ENCODE results near the gene MLLT3.

The MLLT3 gene

DNA sequence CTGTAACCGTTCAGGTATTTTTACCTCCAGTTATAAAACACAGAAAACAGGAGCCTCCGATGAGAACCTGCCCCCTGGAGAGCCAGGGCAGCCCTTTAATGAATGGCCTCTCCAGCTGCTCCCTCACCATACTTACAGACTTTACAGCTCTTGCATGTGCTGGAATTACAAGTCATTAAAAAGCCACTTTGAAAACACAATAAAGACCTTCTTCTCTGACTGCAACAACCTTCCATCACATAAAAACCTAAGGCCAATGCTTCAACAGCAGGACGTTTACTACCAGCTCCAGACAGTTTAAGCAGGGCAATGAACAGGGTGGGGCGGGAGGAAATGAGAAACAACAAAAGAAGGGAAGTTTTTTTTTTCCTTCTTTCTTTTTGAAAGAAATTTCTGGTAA lies 213.8 kb downstream of the MLLT3 start:
- H2AFZ ChIP-seq (ENCODE audit: low read length), result no peak overlapping the region
- H3K36me3 ChIP-seq (ENCODE audit: insufficient read depth, low read length), result peaks cover 33% of the 10 kb centered on the region
- H3K9me2 ChIP-seq (replicated peaks; ENCODE audit: low read depth, low read length), result no peaks in the 10 kb centered on the region
- H3K79me2 ChIP-seq (ENCODE audit: insufficient read depth, low read length), result peaks cover 30% of the 10 kb centered on the region; the same call in 1 of the 2 replicates
- TF ChIP-seq, protein P1, sequence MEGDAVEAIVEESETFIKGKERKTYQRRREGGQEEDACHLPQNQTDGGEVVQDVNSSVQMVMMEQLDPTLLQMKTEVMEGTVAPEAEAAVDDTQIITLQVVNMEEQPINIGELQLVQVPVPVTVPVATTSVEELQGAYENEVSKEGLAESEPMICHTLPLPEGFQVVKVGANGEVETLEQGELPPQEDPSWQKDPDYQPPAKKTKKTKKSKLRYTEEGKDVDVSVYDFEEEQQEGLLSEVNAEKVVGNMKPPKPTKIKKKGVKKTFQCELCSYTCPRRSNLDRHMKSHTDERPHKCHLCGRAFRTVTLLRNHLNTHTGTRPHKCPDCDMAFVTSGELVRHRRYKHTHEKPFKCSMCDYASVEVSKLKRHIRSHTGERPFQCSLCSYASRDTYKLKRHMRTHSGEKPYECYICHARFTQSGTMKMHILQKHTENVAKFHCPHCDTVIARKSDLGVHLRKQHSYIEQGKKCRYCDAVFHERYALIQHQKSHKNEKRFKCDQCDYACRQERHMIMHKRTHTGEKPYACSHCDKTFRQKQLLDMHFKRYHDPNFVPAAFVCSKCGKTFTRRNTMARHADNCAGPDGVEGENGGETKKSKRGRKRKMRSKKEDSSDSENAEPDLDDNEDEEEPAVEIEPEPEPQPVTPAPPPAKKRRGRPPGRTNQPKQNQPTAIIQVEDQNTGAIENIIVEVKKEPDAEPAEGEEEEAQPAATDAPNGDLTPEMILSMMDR (conservative IDR thresholded peaks at IDR 0.05; ENCODE audit: low read length), result no peak
- no peak for TF ChIP-seq EZH2phosphoT487 (IDR thresholded peaks at IDR 0.05; ENCODE audit: borderline replicate concordance)
- H3K4me3 ChIP-seq (ENCODE audit: low read length, poor library complexity, severe bottlenecking), result no peak overlapping the region
- peaks cover 24% of the 10 kb centered on the region for H3K4me1 ChIP-seq (ENCODE audit: insufficient read depth, low read length, poor library complexity, severe bottlenecking)
- no peaks in the 10 kb centered on the region for H3K9me3 ChIP-seq (ENCODE audit: insufficient read depth, low read depth, low read length)
- no peaks in the 10 kb centered on the region for H3F3A ChIP-seq (ENCODE audit: low read depth)
- H3K4me2 ChIP-seq (ENCODE audit: low read depth, low read length, poor library complexity, severe bottlenecking), result peak overlapping the region; percentile 24
- peak overlapping the region; percentile 44 for H3K9ac ChIP-seq (ENCODE audit: low read depth, low read length, poor library complexity, severe bottlenecking)
- no peaks in the 10 kb centered on the region for H3K27me3 ChIP-seq (ENCODE audit: insufficient read depth, low read length, poor library complexity, severe bottlenecking)
- peaks cover 7% of the 10 kb centered on the region for H4K20me1 ChIP-seq (ENCODE audit: insufficient read depth, low read length, poor library complexity, severe bottlenecking)

GRCh38 chr9:20407013-20407412 lies 215.3 kb downstream of the MLLT3 start:
- Histone ChIP-seq H2AFZ (ENCODE audit: low read length) (no peak overlapping the region), H4K20me1 (ENCODE audit: insufficient read depth, low read length, poor library complexity, severe bottlenecking) (peaks cover 7% of the 10 kb centered on the region), H3K9ac (ENCODE audit: low read depth, low read length, poor library complexity, severe bottlenecking) (no peak overlapping the region), H3K4me1 (ENCODE audit: insufficient read depth, low read length, poor library complexity, severe bottlenecking) (peaks cover 26% of the 10 kb centered on the region), H3K4me2 (ENCODE audit: low read depth, low read length, poor library complexity, severe bottlenecking) (no peak overlapping the region), H3K27me3 (ENCODE audit: insufficient read depth, low read length, poor library complexity, severe bottlenecking) (no peaks in the 10 kb centered on the region), H3K36me3 (ENCODE audit: insufficient read depth, low read length) (peaks cover 18% of the 10 kb centered on the region), H3F3A (ENCODE audit: low read depth) (no peaks in the 10 kb centered on the region), H3K9me2 (replicated peaks; ENCODE audit: low read depth, low read length) (no peaks in the 10 kb centered on the region), H3K9me3 (ENCODE audit: insufficient read depth, low read depth, low read length) (no peaks in the 10 kb centered on the region), H3K79me2 (ENCODE audit: insufficient read depth, low read length) (peaks cover 27% of the 10 kb centered on the region; the same call in 1 of the 2 replicates), H3K4me3 (ENCODE audit: low read length, poor library complexity, severe bottlenecking) (no peak overlapping the region)
- TF ChIP-seq EZH2phosphoT487 (IDR thresholded peaks at IDR 0.05; ENCODE audit: borderline replicate concordance), result no peak
- TF ChIP-seq, protein P1 (conservative IDR thresholded peaks at IDR 0.05; ENCODE audit: low read length), result peak; percentile 37

GRCh38 chr9:20406344-20406743 lies 216.0 kb downstream of the MLLT3 start:
- H4K20me1 ChIP-seq (ENCODE audit: insufficient read depth, low read length, poor library complexity, severe bottlenecking), result peaks cover 7% of the 10 kb centered on the region
- H3K9ac ChIP-seq (ENCODE audit: low read depth, low read length, poor library complexity, severe bottlenecking), result no peak overlapping the region
- peaks cover 26% of the 10 kb centered on the region; the same call in 1 of the 2 replicates for H3K79me2 ChIP-seq (ENCODE audit: insufficient read depth, low read length)
- H3K4me3 ChIP-seq (ENCODE audit: low read length, poor library complexity, severe bottlenecking), result no peak overlapping the region
- no peaks in the 10 kb centered on the region for H3K9me3 ChIP-seq (ENCODE audit: insufficient read depth, low read depth, low read length)
- TF ChIP-seq, protein P1 (conservative IDR thresholded peaks at IDR 0.05; ENCODE audit: low read length), result no peak
- no peak for TF ChIP-seq EZH2phosphoT487 (IDR thresholded peaks at IDR 0.05; ENCODE audit: borderline replicate concordance)
- peaks cover 26% of the 10 kb centered on the region for H3K4me1 ChIP-seq (ENCODE audit: insufficient read depth, low read length, poor library complexity, severe bottlenecking)
- H3K27me3 ChIP-seq (ENCODE audit: insufficient read depth, low read length, poor library complexity, severe bottlenecking), result no peaks in the 10 kb centered on the region
- H3F3A ChIP-seq (ENCODE audit: low read depth), result no peaks in the 10 kb centered on the region
- H3K36me3 ChIP-seq (ENCODE audit: insufficient read depth, low read length), result peaks cover 15% of the 10 kb centered on the region
- H2AFZ ChIP-seq (ENCODE audit: low read length), result no peak overlapping the region
- H3K9me2 ChIP-seq (replicated peaks; ENCODE audit: low read depth, low read length), result no peaks in the 10 kb centered on the region
- no peak overlapping the region for H3K4me2 ChIP-seq (ENCODE audit: low read depth, low read length, poor library complexity, severe bottlenecking)

Measured in Loucy (cell line).